Measurements from ENCODE around the gene ESR1.
"Not testable (repeated sequence)": the region's sequence is repeated elsewhere in the genome, so short reads cannot be mapped to it uniquely, and the experiment has no call there.

Gene ESR1

DNA sequence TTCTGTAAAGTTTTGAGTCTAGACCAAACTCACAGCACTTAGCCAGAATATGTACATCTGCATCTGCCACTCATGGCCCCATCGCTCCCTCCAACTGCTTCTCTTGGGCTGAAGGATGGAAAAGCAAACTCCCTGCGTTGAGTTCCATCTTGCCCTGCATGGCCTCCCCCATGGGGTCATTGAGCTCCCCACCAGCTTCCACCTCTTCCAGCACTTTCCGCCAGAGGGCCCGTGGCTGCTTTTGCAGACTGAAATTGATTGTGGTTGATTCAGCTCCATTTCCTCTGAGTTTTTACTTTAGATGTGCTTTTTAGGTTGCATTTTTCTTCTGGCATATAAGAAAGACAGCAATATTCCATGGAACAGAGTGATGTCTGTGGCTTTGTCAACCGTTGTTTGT lies 263.1 kb downstream of the ESR1 start:
- TF ChIP-seq YY1 (IDR thresholded peaks at IDR 0.05; ENCODE audit: insufficient read depth, insufficient read length) = no peak
- DNase-seq (ENCODE audit: low read depth, low spot score) = no peak
- Histone ChIP-seq H3K9me3 (ENCODE audit: insufficient read depth, low read length) (no peaks in the 10 kb centered on the region), H3K9ac (ENCODE audit: insufficient read length, low read depth) (no peak overlapping the region), H3K4me3 (ENCODE audit: insufficient read length, low read depth) (no peak overlapping the region), H3K36me3 (ENCODE audit: insufficient read depth, insufficient read length, low read length) (no peaks in the 10 kb centered on the region), H3K4me1 (ENCODE audit: insufficient read depth, insufficient read length) (no peaks in the 10 kb centered on the region), H3K27me3 (ENCODE audit: insufficient read depth, insufficient read length) (no peaks in the 10 kb centered on the region)

DNA sequence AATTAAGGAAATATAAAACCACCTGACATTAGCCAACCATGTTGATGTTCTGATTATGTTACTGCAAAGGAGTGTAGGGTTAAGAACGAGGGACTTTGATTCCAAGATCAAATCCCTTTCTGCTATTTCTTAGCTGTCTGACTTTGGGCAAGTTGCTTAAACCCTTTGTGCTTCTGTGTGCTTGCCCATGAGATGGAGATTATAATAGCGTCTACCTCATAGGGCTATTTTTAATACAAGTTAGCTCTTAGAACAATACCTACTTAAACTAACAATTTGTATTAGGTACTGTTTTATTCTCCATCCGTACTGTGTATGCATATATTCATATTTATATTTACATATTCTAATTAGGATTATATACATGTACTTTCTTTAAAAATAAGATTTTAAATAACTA lies 263.8 kb downstream of the ESR1 start:
- Histone ChIP-seq H3K9ac (ENCODE audit: insufficient read length, low read depth) (no peak overlapping the region), H3K4me3 (ENCODE audit: insufficient read length, low read depth) (no peak overlapping the region), H3K9me3 (ENCODE audit: insufficient read depth, low read length) (no peaks in the 10 kb centered on the region), H3K36me3 (ENCODE audit: insufficient read depth, insufficient read length, low read length) (no peaks in the 10 kb centered on the region), H3K27me3 (ENCODE audit: insufficient read depth, insufficient read length) (no peaks in the 10 kb centered on the region), H3K4me1 (ENCODE audit: insufficient read depth, insufficient read length) (no peaks in the 10 kb centered on the region)
- DNase-seq (ENCODE audit: low read depth, low spot score) = no peak
- TF ChIP-seq YY1 (IDR thresholded peaks at IDR 0.05; ENCODE audit: insufficient read depth, insufficient read length) (no peak), ZNF274 (IDR thresholded peaks at IDR 0.05; ENCODE audit: low read depth, low read length) (no peak), SUZ12 (IDR thresholded peaks at IDR 0.05; ENCODE audit: extremely low read depth, insufficient read depth, insufficient read length) (no peak)

DNA sequence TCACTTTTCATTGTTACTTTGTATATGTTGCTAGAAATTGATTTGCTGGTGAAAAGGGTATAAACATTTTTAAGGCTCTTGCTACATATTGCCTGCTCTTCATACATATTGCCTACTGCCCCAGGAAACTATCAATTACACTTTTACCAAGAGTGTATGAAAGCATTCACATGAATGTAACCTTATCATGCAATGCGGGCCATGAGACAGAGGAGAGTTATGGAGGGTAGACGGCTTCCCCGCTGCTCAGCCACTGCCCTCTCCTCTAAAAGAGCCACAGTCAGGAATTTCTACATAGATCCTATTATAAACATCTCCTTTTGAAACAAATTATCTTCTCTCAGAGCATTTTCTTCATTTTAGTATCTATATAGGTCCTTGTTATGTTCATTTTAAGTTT lies 264.4 kb downstream of the ESR1 start:
- no peaks in the 10 kb centered on the region for H3K4me1 ChIP-seq (ENCODE audit: insufficient read depth, insufficient read length)
- TF ChIP-seq SUZ12 (IDR thresholded peaks at IDR 0.05; ENCODE audit: extremely low read depth, insufficient read depth, insufficient read length) = no peak
- H3K9ac ChIP-seq (ENCODE audit: insufficient read length, low read depth) = no peak overlapping the region
- H3K4me3 ChIP-seq (ENCODE audit: insufficient read length, low read depth) = no peak overlapping the region
- no peaks in the 10 kb centered on the region for H3K9me3 ChIP-seq (ENCODE audit: insufficient read depth, low read length)
- H3K36me3 ChIP-seq (ENCODE audit: insufficient read depth, insufficient read length, low read length) = no peaks in the 10 kb centered on the region
- H3K27me3 ChIP-seq (ENCODE audit: insufficient read depth, insufficient read length) = no peaks in the 10 kb centered on the region
- no peak for DNase-seq (ENCODE audit: low read depth, low spot score)

DNA sequence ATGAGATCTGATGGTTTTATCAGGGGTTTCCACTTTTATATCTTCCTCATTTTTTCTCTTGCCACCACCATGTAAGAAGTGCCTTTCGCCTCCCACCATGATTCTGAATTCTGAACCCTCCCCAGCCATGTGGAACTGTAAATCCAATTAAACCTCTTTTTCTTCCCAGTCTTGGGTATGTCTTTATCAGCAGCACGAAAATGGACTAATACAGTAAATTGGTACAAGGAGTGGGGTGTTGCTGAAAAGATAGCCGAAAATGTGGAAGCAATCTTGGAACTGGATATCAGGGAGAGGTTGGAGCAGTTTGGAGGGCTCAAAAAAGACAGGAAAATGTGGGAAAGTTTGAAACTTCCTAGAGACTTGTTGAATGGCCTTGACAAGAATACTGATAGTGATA lies 268.8 kb downstream of the ESR1 start:
- DNase-seq (ENCODE audit: low read depth, low spot score); H3K9me3 ChIP-seq (ENCODE audit: insufficient read depth, low read length); H3K4me3 ChIP-seq (ENCODE audit: insufficient read length, low read depth); H3K4me1 ChIP-seq (ENCODE audit: insufficient read depth, insufficient read length); H3K27me3 ChIP-seq (ENCODE audit: insufficient read depth, insufficient read length); H3K36me3 ChIP-seq (ENCODE audit: insufficient read depth, insufficient read length, low read length); H3K9ac ChIP-seq (ENCODE audit: insufficient read length, low read depth): not testable (repeated sequence)

DNA sequence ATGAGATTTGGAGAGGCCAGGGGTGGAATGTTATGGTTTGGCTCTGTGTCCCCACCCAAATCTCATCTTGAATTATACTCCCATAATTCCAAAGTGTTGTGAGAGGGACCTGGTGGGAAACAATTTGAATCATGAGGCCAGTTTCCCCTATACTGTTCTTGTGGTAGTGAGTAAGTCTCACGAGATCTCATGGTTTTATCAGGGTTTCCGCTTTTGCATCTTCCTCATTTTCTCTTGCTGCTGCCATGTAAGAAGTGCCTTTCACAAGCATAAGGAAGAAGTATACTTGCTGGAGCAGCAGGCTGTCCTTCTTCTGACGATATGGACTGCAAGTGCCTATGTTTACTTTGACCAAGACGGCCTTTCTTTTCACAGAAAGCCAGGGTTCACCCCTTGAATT lies 270.5 kb downstream of the ESR1 start:
- no peak overlapping the region for H3K4me3 ChIP-seq (ENCODE audit: insufficient read length, low read depth)
- DNase-seq (ENCODE audit: low read depth, low spot score) = no peak
- H3K36me3 ChIP-seq (ENCODE audit: insufficient read depth, insufficient read length, low read length) = no peaks in the 10 kb centered on the region
- no peaks in the 10 kb centered on the region for H3K9me3 ChIP-seq (ENCODE audit: insufficient read depth, low read length)
- H3K4me1 ChIP-seq (ENCODE audit: insufficient read depth, insufficient read length) = no peaks in the 10 kb centered on the region
- no peaks in the 10 kb centered on the region for H3K27me3 ChIP-seq (ENCODE audit: insufficient read depth, insufficient read length)
- no peak for TF ChIP-seq SUZ12 (IDR thresholded peaks at IDR 0.05; ENCODE audit: extremely low read depth, insufficient read depth, insufficient read length)
- TF ChIP-seq YY1 (IDR thresholded peaks at IDR 0.05; ENCODE audit: insufficient read depth, insufficient read length) = no peak
- no peak for TF ChIP-seq ZNF274 (IDR thresholded peaks at IDR 0.05; ENCODE audit: low read depth, low read length)
- no peak overlapping the region for H3K9ac ChIP-seq (ENCODE audit: insufficient read length, low read depth)

DNA sequence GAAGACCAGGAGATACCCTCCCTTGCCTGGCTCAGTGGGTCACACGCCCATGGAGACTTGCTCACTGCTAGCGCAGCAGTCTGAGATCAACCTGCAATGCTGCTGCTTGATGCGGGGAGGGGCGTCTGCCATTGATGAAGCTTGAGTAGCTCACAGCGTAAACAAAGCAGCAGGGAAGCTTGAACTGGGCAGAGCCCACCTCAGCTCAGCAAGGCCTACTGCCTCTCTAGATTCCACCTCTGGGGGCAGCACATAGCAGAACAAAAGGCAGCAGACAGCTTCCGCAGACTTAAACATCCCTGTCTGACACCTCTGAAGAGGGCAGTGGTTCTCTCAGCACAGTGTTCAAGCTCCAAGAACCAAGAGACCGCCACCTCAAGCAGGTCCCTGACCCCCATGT lies 271.3 kb downstream of the ESR1 start:
- DNase-seq (ENCODE audit: low read depth, low spot score) = peak; percentile 23
- H3K9ac ChIP-seq (ENCODE audit: insufficient read length, low read depth) = no peak overlapping the region
- no peak for TF ChIP-seq YY1 (IDR thresholded peaks at IDR 0.05; ENCODE audit: insufficient read depth, insufficient read length)
- TF ChIP-seq SUZ12 (IDR thresholded peaks at IDR 0.05; ENCODE audit: extremely low read depth, insufficient read depth, insufficient read length) = no peak
- no peak for TF ChIP-seq ZNF274 (IDR thresholded peaks at IDR 0.05; ENCODE audit: low read depth, low read length)
- no peaks in the 10 kb centered on the region for H3K4me1 ChIP-seq (ENCODE audit: insufficient read depth, insufficient read length)
- no peaks in the 10 kb centered on the region for H3K27me3 ChIP-seq (ENCODE audit: insufficient read depth, insufficient read length)
- H3K9me3 ChIP-seq (ENCODE audit: insufficient read depth, low read length) = no peaks in the 10 kb centered on the region
- H3K4me3 ChIP-seq (ENCODE audit: insufficient read length, low read depth) = no peak overlapping the region
- H3K36me3 ChIP-seq (ENCODE audit: insufficient read depth, insufficient read length, low read length) = no peaks in the 10 kb centered on the region

DNA sequence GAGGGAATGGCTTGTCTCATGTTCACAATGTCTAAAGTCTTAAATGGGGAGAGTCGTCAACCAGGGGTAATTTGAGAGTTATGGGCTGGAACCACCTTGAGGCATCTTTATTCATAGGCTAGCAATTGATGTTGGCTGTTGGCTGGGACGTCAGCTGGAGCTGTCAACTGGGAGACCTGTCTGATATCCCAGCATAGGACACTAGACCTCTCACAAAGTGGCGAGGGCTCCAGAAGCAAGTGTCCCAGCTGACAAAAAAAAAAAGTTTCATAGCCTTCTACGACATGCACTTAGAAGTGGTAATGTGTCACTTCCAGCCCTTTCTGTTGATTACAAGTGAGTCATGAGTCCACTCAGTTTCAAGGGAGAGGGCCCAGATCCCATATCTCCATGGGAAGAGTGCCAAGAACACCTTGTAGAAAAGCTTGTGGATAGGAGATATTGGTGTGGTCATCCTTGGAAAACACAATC lies 278.0 kb downstream of the ESR1 start:
- Histone ChIP-seq H3K9me3 (ENCODE audit: insufficient read depth, low read length) (no peaks in the 10 kb centered on the region), H3K9ac (ENCODE audit: insufficient read length, low read depth) (no peak overlapping the region)
- no peak for DNase-seq (ENCODE audit: low read depth, low spot score)

DNA sequence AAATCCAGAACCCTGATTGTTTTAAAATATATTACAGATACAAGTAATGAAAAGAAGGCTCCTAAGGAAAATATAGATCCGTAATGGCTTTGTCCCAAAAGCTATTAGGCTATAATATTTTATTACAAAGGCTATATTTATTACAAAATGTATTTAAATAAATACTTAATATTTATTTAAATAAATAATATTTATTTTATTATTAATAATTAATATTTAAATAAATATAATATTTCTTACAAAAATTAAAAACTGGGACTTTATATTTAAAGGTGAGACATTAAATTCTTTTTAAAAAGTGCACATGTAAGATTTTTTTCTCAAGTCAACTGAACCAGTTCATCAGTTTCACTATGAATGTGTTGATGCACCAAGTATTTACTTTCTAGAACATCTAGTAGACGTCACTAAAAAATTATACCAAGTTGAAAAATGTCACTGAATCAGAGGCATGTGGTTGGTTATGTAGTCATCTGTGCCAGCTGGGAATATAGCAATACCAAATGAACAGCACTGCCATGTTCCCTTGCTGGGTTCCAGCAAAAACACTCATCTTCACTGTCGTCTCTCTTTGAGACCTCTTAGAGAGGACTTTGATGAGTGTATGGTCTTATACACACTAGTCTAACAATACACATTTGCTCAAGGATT lies 278.9 kb downstream of the ESR1 start:
- Histone ChIP-seq H3K9me3 (ENCODE audit: insufficient read depth, low read length) (no peaks in the 10 kb centered on the region), H3K36me3 (ENCODE audit: insufficient read depth, insufficient read length, low read length) (no peaks in the 10 kb centered on the region), H3K27me3 (ENCODE audit: insufficient read depth, insufficient read length) (no peaks in the 10 kb centered on the region), H3K4me1 (ENCODE audit: insufficient read depth, insufficient read length) (no peaks in the 10 kb centered on the region), H3K9ac (ENCODE audit: insufficient read length, low read depth) (no peak overlapping the region), H3K4me3 (ENCODE audit: insufficient read length, low read depth) (no peak overlapping the region)
- no peak for DNase-seq (ENCODE audit: low read depth, low spot score)
- TF ChIP-seq YY1 (IDR thresholded peaks at IDR 0.05; ENCODE audit: insufficient read depth, insufficient read length) (no peak), SUZ12 (IDR thresholded peaks at IDR 0.05; ENCODE audit: extremely low read depth, insufficient read depth, insufficient read length) (no peak), ZNF274 (IDR thresholded peaks at IDR 0.05; ENCODE audit: low read depth, low read length) (no peak)

More for the DNA sequence above, 278.0 kb downstream of the ESR1 start:
- Histone ChIP-seq H3K4me1 (ENCODE audit: insufficient read depth, insufficient read length) (no peaks in the 10 kb centered on the region), H3K36me3 (ENCODE audit: insufficient read depth, insufficient read length, low read length) (no peaks in the 10 kb centered on the region), H3K27me3 (ENCODE audit: insufficient read depth, insufficient read length) (no peaks in the 10 kb centered on the region), H3K4me3 (ENCODE audit: insufficient read length, low read depth) (no peak overlapping the region)
- TF ChIP-seq ZNF274 (IDR thresholded peaks at IDR 0.05; ENCODE audit: low read depth, low read length) = no peak
- no peak for TF ChIP-seq SUZ12 (IDR thresholded peaks at IDR 0.05; ENCODE audit: extremely low read depth, insufficient read depth, insufficient read length)
- no peak for TF ChIP-seq YY1 (IDR thresholded peaks at IDR 0.05; ENCODE audit: insufficient read depth, insufficient read length)
